Spleen (tissue), 11 donors: ENCODE data around the gene NAA80. TPM values are rescaled to one million over a fixed set of nuclear protein-coding genes. Genes with fewer than 3 reads are reported as not detected.
"Not testable (repeated sequence)": the region's sequence is repeated elsewhere in the genome, so short reads cannot be mapped to it uniquely, and the experiment has no call there.

Experiments
- DNase-seq: peaks from one replicate; pipeline ENCODE4 v3.0.0-alpha.2; 2020
- H3K27ac ChIP-seq, 8 donors: fragments of 200-600 bp; sonication (generic) in 7 of 8; 1 replicate in 4 of 8; 2 replicates in 4 of 8; pipeline versions ENCODE4 v1.5.0 to v1.8.0; 2016 to 2021; ENCODE audit warnings: inconsistent platforms in 4 of 8, mild to moderate bottlenecking in 4 of 8, moderate library complexity in 1 of 8
- H3K27me3 ChIP-seq, 7 donors: fragments of 200-600 bp; sonication (generic) in 6 of 7; replicated peaks in 1 of 7; 1 replicate in 4 of 7; 2 replicates in 3 of 7; pipeline versions ENCODE4 v1.5.0 to v1.8.0; 2016 to 2021; ENCODE audit warnings: inconsistent platforms in 3 of 7, mild to moderate bottlenecking in 1 of 7
- H3K36me3 ChIP-seq, 6 donors: fragments of 200-600 bp; sonication (generic) in 5 of 6; 1 replicate in 4 of 6; 2 replicates in 2 of 6; pipeline versions ENCODE4 v1.5.0 to v1.8.0; 2016 to 2021; ENCODE audit warnings: inconsistent platforms in 2 of 6
- H3K4me1 ChIP-seq, 6 donors: fragments of 200-600 bp; sonication (generic) in 5 of 6; 1 replicate in 3 of 6; 2 replicates in 3 of 6; pipeline versions ENCODE4 v1.5.0 to v1.8.0; 2016 to 2021; ENCODE audit warnings: inconsistent platforms in 3 of 6
- H3K4me3 ChIP-seq, 8 donors: fragments of 200-600 bp; sonication (generic) in 7 of 8; 1 replicate in 4 of 8; 2 replicates in 4 of 8; pipeline versions ENCODE4 v1.5.0 to v1.8.0; 2016 to 2021; ENCODE audit warnings: inconsistent platforms in 4 of 8, mild to moderate bottlenecking in 4 of 8, moderate library complexity in 2 of 8
- H3K9me3 ChIP-seq, 8 donors: fragments of 200-600 bp; sonication (generic) in 7 of 8; 1 replicate in 4 of 8; 2 replicates in 4 of 8; pipeline versions ENCODE4 v1.5.0 to v1.8.0; 2016 to 2021; ENCODE audit warnings: inconsistent platforms in 4 of 8
- POLR2A ChIP-seq, 3 donors: fragments of 450-650 bp; IDR thresholded peaks; one replicate each; pipeline ENCODE4 v1.5.1; 2017; ENCODE audit warnings: antibody characterized with exemption in 3 of 3, mild to moderate bottlenecking in 1 of 3
- POLR2AphosphoS5 ChIP-seq, 3 donors: sonication (generic); formaldehyde crosslinking; IDR thresholded peaks; one replicate each; pipeline ENCODE4 v1.5.1; 2017; ENCODE audit warnings: antibody characterized with exemption in 3 of 3
- WGBS, 5 donors: extraction: QIAGEN DNeasy Blood & Tissue Kit in 3 of 5; methylation state at CpG; one replicate each; pipeline versions ENCODE4 v1.1.5 to v1.1.7; 2013 to 2018; 5-methylcytosine and 5-hydroxymethylcytosine counted together
- intact Hi-C: fragments of 100-400 bp; cut with DNase I; formaldehyde crosslinking; loops from one replicate; pipeline ENCODE4 v1.15.0; 2023; ENCODE audit warnings: low total_unique reads
- polyA plus RNA-seq, 3 donors: library from polyadenylated mRNA; stranded (reverse); fragments of 200-250 nt; gene quantifications; one replicate each; pipeline ENCODE4 v1.2.1, GENCODE V29; 2013
- total RNA-seq, 7 donors: library from RNA; depleted of rRNA in 3 of 7; stranded (reverse); fragments of >200 nt in 3 of 7; fragmentation: NEBNext Ultra II Directional in 4 of 7; extraction: Animal tissue kit (Norgen Biotek cat#: 25700) in 4 of 7; gene quantifications; one replicate each; pipeline versions ENCODE4 v1.1.0 to v1.2.1, GENCODE V29; 2016 to 2021
- TF ChIP-seq, protein P1 (sequence below), 11 experiments: fragments of 200-600 bp in 7 of 11; fragments of 450-650 bp in 4 of 11; sonication (generic) in 4 of 11; IDR thresholded peaks in 8 of 11; conservative IDR thresholded peaks in 3 of 11; 1 replicate in 7 of 11; 2 replicates in 4 of 11; pipeline versions ENCODE4 v1.4.0 to v1.8.0; 2016 to 2021; ENCODE audit warnings: antibody characterized with exemption in 11 of 11, inconsistent platforms in 4 of 11, mild to moderate bottlenecking in 1 of 11
- donor health status: healthy with polysubstance abuse.
- donor health status: DM: no; HTN: no; CAD: no; lungs with moderate emphysema.
- donor health status: DM: no; HTN: no; CAD: no.
- donor health status: Bipolar disorder and iron deficiency.
- donor health status: healthy.
- donor health status: DM: no; HTN: no; CAD: no.
- donor health status: DM: yes; HTN: yes; CAD: no.

The NAA80 gene
- total and polyA plus RNA-seq, 10 donors, result 7.8 to 15.5 (median 12.8) TPM

DNA sequence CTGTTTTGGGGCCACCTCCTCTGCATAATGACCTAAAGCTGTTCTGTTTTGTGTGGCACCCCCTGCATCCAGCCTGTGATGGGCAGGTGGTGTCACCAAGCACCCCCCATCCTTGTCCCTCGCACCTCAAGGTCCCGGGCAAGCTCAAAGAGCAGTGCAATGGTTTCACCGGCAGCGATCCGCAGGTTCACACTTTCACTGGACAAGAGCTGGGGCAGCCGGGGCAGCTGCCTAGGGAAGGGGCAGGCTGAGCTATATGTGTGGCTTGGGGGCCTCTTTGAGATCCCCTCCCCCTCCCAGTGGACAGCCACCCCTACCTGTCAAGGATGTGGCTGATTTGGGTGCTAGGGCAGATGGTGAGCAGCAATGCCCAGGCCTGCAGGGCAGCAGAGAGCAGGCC is 10.1 kb downstream of the NAA80 start:
- WGBS, 5 donors, result 93 to 99% (median 96%) methylated on average over 6 of the region's 6 CpGs
- peak; percentile 68 for DNase-seq
- Histone ChIP-seq H3K27ac (no peak overlapping the region), H3K9me3 (no peaks in the 10 kb centered on the region), H3K36me3 (peaks cover 0 to 48% (median 40%) of the 10 kb centered on the region in 6 donors), H3K4me1 (peaks cover 13 to 33% (median 24%) of the 10 kb centered on the region in 6 donors), H3K4me3 (no peak overlapping the region), H3K27me3 (no peaks in the 10 kb centered on the region)
- TF ChIP-seq, protein P1, sequence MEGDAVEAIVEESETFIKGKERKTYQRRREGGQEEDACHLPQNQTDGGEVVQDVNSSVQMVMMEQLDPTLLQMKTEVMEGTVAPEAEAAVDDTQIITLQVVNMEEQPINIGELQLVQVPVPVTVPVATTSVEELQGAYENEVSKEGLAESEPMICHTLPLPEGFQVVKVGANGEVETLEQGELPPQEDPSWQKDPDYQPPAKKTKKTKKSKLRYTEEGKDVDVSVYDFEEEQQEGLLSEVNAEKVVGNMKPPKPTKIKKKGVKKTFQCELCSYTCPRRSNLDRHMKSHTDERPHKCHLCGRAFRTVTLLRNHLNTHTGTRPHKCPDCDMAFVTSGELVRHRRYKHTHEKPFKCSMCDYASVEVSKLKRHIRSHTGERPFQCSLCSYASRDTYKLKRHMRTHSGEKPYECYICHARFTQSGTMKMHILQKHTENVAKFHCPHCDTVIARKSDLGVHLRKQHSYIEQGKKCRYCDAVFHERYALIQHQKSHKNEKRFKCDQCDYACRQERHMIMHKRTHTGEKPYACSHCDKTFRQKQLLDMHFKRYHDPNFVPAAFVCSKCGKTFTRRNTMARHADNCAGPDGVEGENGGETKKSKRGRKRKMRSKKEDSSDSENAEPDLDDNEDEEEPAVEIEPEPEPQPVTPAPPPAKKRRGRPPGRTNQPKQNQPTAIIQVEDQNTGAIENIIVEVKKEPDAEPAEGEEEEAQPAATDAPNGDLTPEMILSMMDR (IDR thresholded peaks at IDR 0.05 in 8 of 11, conservative IDR thresholded peaks at IDR 0.05 in 3 of 11), result no peak
- TF ChIP-seq POLR2A (IDR thresholded peaks at IDR 0.05) (no peak), POLR2AphosphoS5 (IDR thresholded peaks at IDR 0.05) (no peak)
- intact Hi-C loops, result no loop called here

DNA sequence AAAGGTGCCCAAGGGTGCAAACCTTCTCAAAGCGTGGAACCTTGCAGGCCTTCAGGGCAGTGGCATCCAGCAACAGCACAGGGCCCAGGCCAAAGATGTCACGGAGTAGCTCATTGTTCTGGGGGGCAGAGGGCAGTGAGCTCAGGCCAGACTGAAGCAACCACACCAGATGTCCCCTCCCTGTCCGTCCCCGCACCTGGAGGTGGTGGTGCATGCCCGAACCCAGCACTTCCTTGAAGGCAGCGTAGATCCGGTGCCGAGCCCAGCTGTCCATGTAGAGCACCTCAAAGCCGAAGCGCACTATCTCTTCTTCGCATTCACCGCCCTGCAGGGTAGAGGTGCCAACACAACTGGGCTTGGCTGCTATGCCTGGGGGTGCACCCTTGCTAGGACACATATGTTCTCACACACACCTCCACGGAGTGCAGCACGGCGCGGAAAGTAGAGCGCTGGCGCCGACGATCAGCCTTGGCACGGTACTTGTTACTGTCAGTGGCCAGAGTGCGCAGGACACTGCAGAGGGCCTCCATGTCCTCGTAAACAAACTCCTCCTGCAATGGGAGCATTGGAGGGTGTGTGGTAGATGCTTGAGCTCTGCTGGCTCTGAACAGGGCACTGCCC is 10.7 kb downstream of the NAA80 start:
- WGBS, 5 donors, result 92 to 98% (median 95%) methylated on average over 23 of the region's 23 CpGs
- Histone ChIP-seq H3K4me3 (no peak overlapping the region), H3K36me3 (peaks cover 0 to 48% (median 40%) of the 10 kb centered on the region in 6 donors), H3K4me1 (peaks cover 13 to 33% (median 24%) of the 10 kb centered on the region in 6 donors), H3K27me3 (no peaks in the 10 kb centered on the region), H3K9me3 (no peaks in the 10 kb centered on the region), H3K27ac (no peak overlapping the region)
- intact Hi-C loops, result no loop called here
- TF ChIP-seq POLR2A (IDR thresholded peaks at IDR 0.05), result no peak
- TF ChIP-seq POLR2AphosphoS5 (IDR thresholded peaks at IDR 0.05), result no peak
- TF ChIP-seq, protein P1 (IDR thresholded peaks at IDR 0.05 in 8 of 11, conservative IDR thresholded peaks at IDR 0.05 in 3 of 11), result no peak
- DNase-seq, result peak; percentile 67

- TF ChIP-seq POLR2A (IDR thresholded peaks at IDR 0.05) (no peak), POLR2AphosphoS5 (IDR thresholded peaks at IDR 0.05) (no peak)
- TF ChIP-seq, protein P1 (IDR thresholded peaks at IDR 0.05 in 8 of 11, conservative IDR thresholded peaks at IDR 0.05 in 3 of 11), result no peak
- Histone ChIP-seq H3K27me3 (no peaks in the 10 kb centered on the region), H3K4me1 (peaks cover 9 to 24% (median 14%) of the 10 kb centered on the region in 6 donors), H3K27ac (no peak overlapping the region), H3K4me3 (no peak overlapping the region), H3K36me3 (peaks cover 0 to 48% (median 40%) of the 10 kb centered on the region in 6 donors), H3K9me3 (no peaks in the 10 kb centered on the region)
- intact Hi-C loops, result no loop called here
- DNase-seq, result no peak
- 83 to 95% (median 88%) methylated on average over 1 of the region's 1 CpG for WGBS, 5 donors
These were observed 11.9 kb downstream of the NAA80 start for GRCh38 chr3:50287262-50287661.

- no peaks in the 10 kb centered on the region for H3K9me3 ChIP-seq
- H3K4me1 ChIP-seq, result peaks cover 7 to 18% (median 11%) of the 10 kb centered on the region in 6 donors
- TF ChIP-seq, protein P1 (IDR thresholded peaks at IDR 0.05 in 8 of 11, conservative IDR thresholded peaks at IDR 0.05 in 3 of 11), result no peak
- TF ChIP-seq POLR2AphosphoS5 (IDR thresholded peaks at IDR 0.05) (peak in 2 of 3 donors; percentile 7 to 36), POLR2A (IDR thresholded peaks at IDR 0.05) (no peak)
- H3K27me3 ChIP-seq, result no peaks in the 10 kb centered on the region
- no peak overlapping the region for H3K27ac ChIP-seq
- 85 to 96% (median 92%) methylated on average over 17 to 28 of the region's 28 CpGs for WGBS, 5 donors
- intact Hi-C loops, result no loop called here
- peak; percentile 68 for DNase-seq
- H3K4me3 ChIP-seq, result no peak overlapping the region
- H3K36me3 ChIP-seq, result peaks cover 0 to 48% (median 40%) of the 10 kb centered on the region in 6 donors
These were observed 12.6 kb downstream of the NAA80 start for GRCh38 chr3:50286322-50287227.

DNA sequence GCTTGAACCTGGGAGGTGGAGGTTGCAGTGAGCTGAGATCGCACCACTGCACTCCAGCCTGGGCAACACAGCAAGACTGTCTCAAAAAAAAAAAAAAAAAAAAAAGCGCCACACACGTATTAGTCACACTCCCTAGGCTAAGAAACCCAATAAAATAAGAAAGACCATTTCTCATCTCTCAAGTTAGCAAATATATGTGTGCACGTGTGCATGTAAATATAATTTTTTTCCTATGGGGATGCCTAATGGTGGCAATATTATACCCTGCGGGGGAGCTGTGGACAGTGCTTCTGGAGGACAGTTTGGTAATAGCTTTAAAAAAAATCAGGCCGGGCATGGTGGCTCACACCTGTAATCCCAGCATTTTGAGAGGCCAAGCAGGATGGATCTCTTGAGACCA is 15.1 kb downstream of the NAA80 start:
- H3K27ac ChIP-seq, intact Hi-C loops, H3K27me3 ChIP-seq, H3K4me1 ChIP-seq, H3K9me3 ChIP-seq, DNase-seq, H3K4me3 ChIP-seq: not testable (repeated sequence)
- peaks cover 0 to 33% (median 28%) of the 10 kb centered on the region in 6 donors for H3K36me3 ChIP-seq
- 85 to 95% (median 90%) methylated on average over 6 of the region's 6 CpGs for WGBS, 5 donors
